SU-DHL-6 (cell line): Measurements from ENCODE around the gene WDR53.

Experiments
- H2AFZ ChIP-seq: fragments of 200-600 bp; sonication (generic); 2 replicates; pipeline ENCODE4 v1.6.1; 2014; ENCODE audit warnings: low read depth, mild to moderate bottlenecking, moderate library complexity, mixed read lengths, antibody characterized with exemption, low read length; ENCODE audit not compliant: severe bottlenecking
- H3F3A ChIP-seq: fragments of 200-600 bp; shearing (Covaris generic); 2 replicates; pipeline ENCODE4 v1.6.0; 2016; ENCODE audit warnings: antibody characterized with exemption, mild to moderate bottlenecking; ENCODE audit not compliant: insufficient read depth
- H3K27ac ChIP-seq: fragments of 200-600 bp; sonication (generic); 2 replicates; pipeline ENCODE4 v1.5.1; 2016; ENCODE audit warnings: low read depth, mild to moderate bottlenecking, low read length, moderate library complexity, mixed read lengths
- H3K27me3 ChIP-seq: fragments of 200-600 bp; sonication (generic), shearing (Covaris generic); 2 replicates; pipeline ENCODE4 v1.6.0; 2014; ENCODE audit warnings: mild to moderate bottlenecking, low read length
- H3K36me3 ChIP-seq: fragments of 200-600 bp; sonication (generic); 2 replicates; pipeline ENCODE4 v1.6.1; 2014; ENCODE audit warnings: mild to moderate bottlenecking, low read length, mixed read lengths
- H3K4me2 ChIP-seq: fragments of 300-600, 200-600 bp; shearing (Covaris generic), sonication (generic); 2 replicates; pipeline ENCODE4 v1.6.0; 2014; ENCODE audit warnings: low read length, low read depth, mild to moderate bottlenecking; ENCODE audit not compliant: poor library complexity, severe bottlenecking
- H3K4me3 ChIP-seq: fragments of 200-600 bp; sonication (generic); 2 replicates; pipeline ENCODE4 v1.5.1; 2014; ENCODE audit warnings: antibody characterized with exemption, low read length, mild to moderate bottlenecking, mixed read lengths; ENCODE audit not compliant: insufficient read depth, poor library complexity, severe bottlenecking
- H3K79me2 ChIP-seq: fragments of 200-600 bp; sonication (generic); 2 replicates; pipeline ENCODE4 v1.6.1; 2014; ENCODE audit warnings: mild to moderate bottlenecking, low read length, moderate library complexity; ENCODE audit not compliant: insufficient read depth
- H3K9ac ChIP-seq: fragments of 200-600 bp; sonication (generic); 2 replicates; pipeline ENCODE4 v1.7.0; 2014; ENCODE audit warnings: mild to moderate bottlenecking, low read length
- H3K9me2 ChIP-seq: fragments of 200-600 bp; sonication (generic); replicated peaks from 2 replicates; pipeline ENCODE4 v1.6.1; 2014; ENCODE audit warnings: low read length; ENCODE audit not compliant: insufficient read depth
- H3K9me3 ChIP-seq: fragments of 200-600 bp; sonication (generic); 2 replicates; pipeline ENCODE4 v1.6.1; 2014; ENCODE audit warnings: low read length, mixed read lengths; ENCODE audit not compliant: insufficient read depth
- H4K20me1 ChIP-seq: fragments of 200-600 bp; sonication (generic); 2 replicates; pipeline ENCODE4 v1.6.1; 2014; ENCODE audit warnings: low read depth, mild to moderate bottlenecking, antibody characterized with exemption, low read length, moderate library complexity, mixed read lengths
- EZH2phosphoT487 ChIP-seq: fragments of 200-600 bp; sonication (generic), shearing (Covaris generic); conservative IDR thresholded peaks from 2 replicates; pipeline ENCODE4 v1.6.1; 2018; ENCODE audit warnings: mild to moderate bottlenecking, antibody characterized with exemption, low read length, moderate library complexity, mixed read lengths
- TF ChIP-seq, protein P1 (sequence below): fragments of 200-600 bp; sonication (generic); IDR thresholded peaks from one replicate; pipeline ENCODE4 v1.5.1; 2017; ENCODE audit warnings: antibody characterized with exemption, mild to moderate bottlenecking, low read length, moderate library complexity; ENCODE audit not compliant: insufficient read depth, poor library complexity, severe bottlenecking

The WDR53 gene

GRCh38 chr3:196557236-196557635 lies 11.1 kb downstream of the WDR53 start:
- H3K36me3 ChIP-seq = peaks cover 4% of the 10 kb centered on the region; the same call in 1 of the 2 replicates
- no peaks in the 10 kb centered on the region for H4K20me1 ChIP-seq
- H3K9me3 ChIP-seq = no peaks in the 10 kb centered on the region
- H3K27ac ChIP-seq = no peak overlapping the region
- H3K27me3 ChIP-seq = no peaks in the 10 kb centered on the region
- no peaks in the 10 kb centered on the region for H3K79me2 ChIP-seq
- H3K9me2 ChIP-seq = no peaks in the 10 kb centered on the region
- no peak overlapping the region for H3K4me3 ChIP-seq
- TF ChIP-seq, protein P1, sequence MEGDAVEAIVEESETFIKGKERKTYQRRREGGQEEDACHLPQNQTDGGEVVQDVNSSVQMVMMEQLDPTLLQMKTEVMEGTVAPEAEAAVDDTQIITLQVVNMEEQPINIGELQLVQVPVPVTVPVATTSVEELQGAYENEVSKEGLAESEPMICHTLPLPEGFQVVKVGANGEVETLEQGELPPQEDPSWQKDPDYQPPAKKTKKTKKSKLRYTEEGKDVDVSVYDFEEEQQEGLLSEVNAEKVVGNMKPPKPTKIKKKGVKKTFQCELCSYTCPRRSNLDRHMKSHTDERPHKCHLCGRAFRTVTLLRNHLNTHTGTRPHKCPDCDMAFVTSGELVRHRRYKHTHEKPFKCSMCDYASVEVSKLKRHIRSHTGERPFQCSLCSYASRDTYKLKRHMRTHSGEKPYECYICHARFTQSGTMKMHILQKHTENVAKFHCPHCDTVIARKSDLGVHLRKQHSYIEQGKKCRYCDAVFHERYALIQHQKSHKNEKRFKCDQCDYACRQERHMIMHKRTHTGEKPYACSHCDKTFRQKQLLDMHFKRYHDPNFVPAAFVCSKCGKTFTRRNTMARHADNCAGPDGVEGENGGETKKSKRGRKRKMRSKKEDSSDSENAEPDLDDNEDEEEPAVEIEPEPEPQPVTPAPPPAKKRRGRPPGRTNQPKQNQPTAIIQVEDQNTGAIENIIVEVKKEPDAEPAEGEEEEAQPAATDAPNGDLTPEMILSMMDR = no peak
- no peak for TF ChIP-seq EZH2phosphoT487
- H3F3A ChIP-seq = no peaks in the 10 kb centered on the region
- H3K4me2 ChIP-seq = no peak overlapping the region
- no peak overlapping the region for H3K9ac ChIP-seq
- H2AFZ ChIP-seq = no peak overlapping the region

- Histone ChIP-seq H3K36me3 (no peaks in the 10 kb centered on the region), H4K20me1 (no peaks in the 10 kb centered on the region), H2AFZ (no peak overlapping the region), H3K9me3 (peaks cover 1% of the 10 kb centered on the region; the same call in 1 of the 2 replicates), H3F3A (no peaks in the 10 kb centered on the region), H3K9ac (no peak overlapping the region), H3K27ac (no peak overlapping the region), H3K27me3 (no peaks in the 10 kb centered on the region), H3K4me3 (no peak overlapping the region), H3K4me2 (no peak overlapping the region), H3K9me2 (no peaks in the 10 kb centered on the region), H3K79me2 (no peaks in the 10 kb centered on the region)
- TF ChIP-seq, protein P1 = no peak
- TF ChIP-seq EZH2phosphoT487 = no peak
These were observed 13.1 kb downstream of the WDR53 start for GRCh38 chr3:196555295-196555694.

DNA sequence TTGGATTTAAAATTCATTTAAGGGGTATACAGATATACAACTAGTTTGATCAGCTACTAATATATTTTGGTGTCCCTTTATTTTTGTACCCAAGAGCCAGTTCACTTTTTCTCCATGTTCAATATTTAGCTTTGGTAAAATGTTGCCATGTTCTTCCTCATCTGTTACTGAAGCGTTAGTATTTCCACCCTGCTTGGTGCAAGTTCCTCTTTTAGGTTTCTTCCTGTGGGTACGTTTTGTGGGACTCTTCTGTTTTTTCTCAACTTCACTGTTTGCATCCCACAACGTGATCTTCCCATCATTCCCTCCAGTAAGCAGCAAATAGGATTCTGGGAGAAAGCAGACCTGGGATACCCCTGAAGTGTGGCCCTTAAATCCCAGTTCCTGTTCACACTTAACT lies 14.1 kb downstream of the WDR53 start:
- Histone ChIP-seq H3K27ac (no peak overlapping the region), H4K20me1 (no peaks in the 10 kb centered on the region), H3F3A (no peaks in the 10 kb centered on the region), H3K9me3 (peaks cover 12% of the 10 kb centered on the region; the same call in 1 of the 2 replicates), H3K4me2 (no peak overlapping the region), H3K9ac (no peak overlapping the region), H3K27me3 (no peaks in the 10 kb centered on the region), H3K79me2 (no peaks in the 10 kb centered on the region), H3K9me2 (no peaks in the 10 kb centered on the region), H2AFZ (no peak overlapping the region), H3K36me3 (no peaks in the 10 kb centered on the region), H3K4me3 (no peak overlapping the region)
- TF ChIP-seq EZH2phosphoT487 = no peak
- TF ChIP-seq, protein P1 = no peak

- H3F3A ChIP-seq = no peaks in the 10 kb centered on the region
- no peak overlapping the region for H3K27ac ChIP-seq
- no peaks in the 10 kb centered on the region for H3K9me2 ChIP-seq
- H4K20me1 ChIP-seq = no peaks in the 10 kb centered on the region
- no peaks in the 10 kb centered on the region for H3K79me2 ChIP-seq
- H3K36me3 ChIP-seq = no peaks in the 10 kb centered on the region
- no peaks in the 10 kb centered on the region for H3K27me3 ChIP-seq
- H3K9ac ChIP-seq = no peak overlapping the region
- no peak for TF ChIP-seq EZH2phosphoT487
- TF ChIP-seq, protein P1 = no peak
- no peak overlapping the region for H2AFZ ChIP-seq
- no peak overlapping the region for H3K4me2 ChIP-seq
- H3K4me3 ChIP-seq = no peak overlapping the region
- peaks cover 15% of the 10 kb centered on the region; the same call in 1 of the 2 replicates for H3K9me3 ChIP-seq
These were observed 14.8 kb downstream of the WDR53 start for GRCh38 chr3:196553551-196553950.
